ENCODE data around the gene SWI5.

DNA sequence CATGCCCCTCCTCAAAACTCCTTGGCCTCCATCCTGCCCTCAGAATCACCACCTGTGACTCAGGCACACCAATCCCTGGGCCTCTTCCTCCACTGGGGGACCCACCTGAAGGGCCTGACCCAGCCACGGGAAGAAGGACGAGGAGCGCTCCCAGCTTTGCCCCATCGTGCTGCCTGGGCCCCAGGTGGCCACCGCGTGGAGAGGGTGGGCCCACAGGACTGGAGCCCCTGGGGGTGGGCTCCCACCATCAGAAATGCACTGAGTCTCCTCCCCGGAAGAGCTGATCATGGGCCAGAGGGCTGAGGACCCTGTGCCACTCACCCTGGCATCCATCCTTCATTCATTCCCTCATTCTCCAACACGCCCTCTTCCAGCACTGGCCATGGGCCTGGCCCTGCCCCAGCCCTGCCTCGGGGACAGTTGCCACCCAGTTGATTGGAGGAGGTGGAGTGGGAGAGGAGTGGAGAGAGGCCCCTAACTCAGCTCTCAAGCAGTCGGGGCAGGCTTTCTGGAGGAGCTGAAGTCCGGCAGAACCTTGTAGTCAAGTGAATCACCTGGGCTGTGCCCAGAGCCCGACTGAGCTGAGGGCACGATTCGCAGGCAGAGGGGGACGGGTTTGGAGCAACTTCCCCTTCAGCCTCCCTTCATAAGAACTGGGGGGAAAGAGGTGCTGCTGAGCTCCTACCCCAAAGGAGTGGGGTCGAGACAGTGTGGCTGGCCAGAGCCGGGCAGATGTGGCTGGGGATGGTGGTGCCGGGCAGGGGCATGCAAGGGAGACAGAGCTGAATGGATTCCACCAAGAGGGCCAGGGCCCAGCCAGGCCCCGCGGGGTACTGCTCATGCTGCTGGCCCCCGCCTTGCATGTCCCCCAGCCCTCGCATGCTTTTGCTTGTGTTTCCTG is 43.3 kb upstream of the SWI5 start:
- TF ChIP-seq, protein P1, sequence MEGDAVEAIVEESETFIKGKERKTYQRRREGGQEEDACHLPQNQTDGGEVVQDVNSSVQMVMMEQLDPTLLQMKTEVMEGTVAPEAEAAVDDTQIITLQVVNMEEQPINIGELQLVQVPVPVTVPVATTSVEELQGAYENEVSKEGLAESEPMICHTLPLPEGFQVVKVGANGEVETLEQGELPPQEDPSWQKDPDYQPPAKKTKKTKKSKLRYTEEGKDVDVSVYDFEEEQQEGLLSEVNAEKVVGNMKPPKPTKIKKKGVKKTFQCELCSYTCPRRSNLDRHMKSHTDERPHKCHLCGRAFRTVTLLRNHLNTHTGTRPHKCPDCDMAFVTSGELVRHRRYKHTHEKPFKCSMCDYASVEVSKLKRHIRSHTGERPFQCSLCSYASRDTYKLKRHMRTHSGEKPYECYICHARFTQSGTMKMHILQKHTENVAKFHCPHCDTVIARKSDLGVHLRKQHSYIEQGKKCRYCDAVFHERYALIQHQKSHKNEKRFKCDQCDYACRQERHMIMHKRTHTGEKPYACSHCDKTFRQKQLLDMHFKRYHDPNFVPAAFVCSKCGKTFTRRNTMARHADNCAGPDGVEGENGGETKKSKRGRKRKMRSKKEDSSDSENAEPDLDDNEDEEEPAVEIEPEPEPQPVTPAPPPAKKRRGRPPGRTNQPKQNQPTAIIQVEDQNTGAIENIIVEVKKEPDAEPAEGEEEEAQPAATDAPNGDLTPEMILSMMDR (conservative IDR thresholded peaks at IDR 0.05; ENCODE audit: low read length) = no peak
- TF ChIP-seq EZH2phosphoT487 (IDR thresholded peaks at IDR 0.05; ENCODE audit: borderline replicate concordance, low read depth, low read length) = no peak
